Stimulated activated CD4-positive, alpha-beta T cell treated with anti-CD3 and anti-CD28 coated beads, Interleukin-4, amount 100 ng/mL, for 48 hours (primary cell): ENCODE results near the gene ZDHHC14.

Experiments used
- DNase-seq, 2 donors: peaks; one replicate each; pipeline ENCODE4 v3.0.0-alpha.2; 2020; ENCODE audit warnings: low read depth in 2 of 2

The ZDHHC14 gene

DNA sequence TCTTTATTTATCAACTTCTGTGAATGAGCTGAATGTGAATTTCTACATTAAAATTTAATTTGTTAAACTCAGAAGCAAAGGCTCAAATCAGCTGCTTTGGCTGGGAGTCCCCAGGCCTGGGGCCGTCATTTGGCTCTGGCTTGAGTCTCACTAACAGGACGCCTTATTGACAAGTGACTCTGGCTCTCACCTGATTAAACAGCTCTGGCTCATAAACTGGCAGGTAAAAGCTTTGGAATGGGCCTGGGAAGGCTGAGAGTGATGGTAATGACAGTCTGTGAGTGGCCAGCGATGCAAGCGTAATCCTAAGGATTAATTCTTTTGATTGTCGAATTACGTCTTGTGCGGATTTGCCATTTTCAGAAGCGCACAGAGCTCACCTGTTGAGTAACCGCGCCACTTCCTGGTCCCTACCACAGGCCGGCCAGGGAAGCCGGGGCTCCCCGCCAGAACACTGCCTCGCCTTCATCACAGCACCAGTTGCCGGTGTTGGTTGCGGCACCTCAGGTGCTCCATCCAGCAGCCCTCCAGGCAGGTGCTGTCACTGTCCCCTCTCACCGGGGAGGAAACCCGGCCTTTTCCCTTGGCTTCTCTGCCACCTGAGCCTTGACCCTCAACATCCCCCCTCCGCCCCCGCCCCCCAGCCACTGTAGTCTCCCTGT is 110.7 kb downstream of the ZDHHC14 start:
- no peak for DNase-seq

DNA sequence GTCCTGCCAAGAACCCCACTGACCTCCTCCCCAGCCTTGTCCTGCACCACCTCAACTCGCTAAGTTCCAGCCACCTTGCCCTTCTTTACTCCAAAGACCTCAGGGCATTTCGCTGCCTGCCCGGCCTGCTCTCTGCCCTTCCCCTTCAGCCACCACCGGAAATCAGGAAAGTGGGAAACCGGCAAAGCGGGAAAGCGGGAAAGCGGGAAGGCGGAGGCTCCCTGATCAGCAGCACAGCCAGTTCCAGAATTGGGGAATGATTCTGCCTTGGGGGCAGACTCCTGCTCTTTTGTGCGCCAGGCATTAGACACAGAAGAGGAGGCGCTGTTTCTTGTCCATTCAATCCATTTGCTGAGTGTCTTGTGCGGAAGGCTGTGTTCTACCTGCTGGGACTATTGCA is 111.3 kb downstream of the ZDHHC14 start:
- DNase-seq: no peak

DNA sequence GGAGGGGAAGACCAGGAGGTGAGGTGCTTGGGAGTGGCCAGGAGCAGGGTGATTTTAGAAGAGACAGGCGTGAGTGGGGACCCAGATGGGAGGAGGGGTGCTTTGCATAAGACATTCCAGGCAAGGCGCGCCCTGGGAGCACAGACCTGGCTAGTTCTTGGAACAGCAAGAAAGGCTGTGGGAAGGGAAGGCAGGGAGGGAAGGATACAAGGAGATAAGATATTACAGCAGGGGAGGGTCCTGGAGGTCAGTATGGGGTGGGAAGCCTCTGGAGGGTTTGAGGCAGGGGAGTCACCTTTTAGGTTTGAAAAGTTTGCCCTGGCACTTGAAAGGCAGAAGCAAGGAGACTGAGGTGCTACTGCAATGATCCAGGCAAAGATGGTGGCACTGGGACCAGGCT is 111.8 kb downstream of the ZDHHC14 start:
- DNase-seq: no peak

- DNase-seq: no peak
Measured at GRCh38 chr6:157493173-157493572, 112.2 kb downstream of the ZDHHC14 start.

GRCh38 chr6:157493576-157493975 is 112.6 kb downstream of the ZDHHC14 start:
- DNase-seq: no peak

DNA sequence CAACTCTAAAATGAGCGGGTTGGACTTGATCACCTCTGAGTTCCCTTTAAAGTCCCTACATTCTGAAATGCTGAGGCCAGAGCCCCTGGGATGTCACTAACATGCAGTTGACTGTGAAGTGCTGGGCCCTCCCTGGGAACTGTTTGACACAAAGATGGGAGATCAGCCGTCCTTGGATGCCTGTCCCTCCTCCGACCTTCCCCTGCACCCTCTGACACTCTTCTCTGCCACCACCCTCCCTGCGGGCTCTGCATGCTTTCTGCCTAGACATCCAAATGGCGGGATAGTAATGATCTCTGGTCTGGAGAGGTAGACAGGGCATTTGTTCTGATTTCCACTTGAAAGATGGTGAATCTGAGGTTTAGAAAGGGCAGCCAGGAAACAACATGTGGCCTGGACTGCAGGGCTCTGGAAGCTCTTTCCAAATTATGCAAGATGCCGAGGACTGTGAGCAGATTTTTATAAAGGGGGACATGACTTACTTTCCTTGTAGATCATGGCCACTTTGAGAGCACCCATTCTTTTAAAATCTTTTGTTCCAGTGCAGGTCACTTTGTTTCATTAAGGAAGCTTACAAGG is 113.2 kb downstream of the ZDHHC14 start:
- DNase-seq: no peak

GRCh38 chr6:157496534-157497095 is 115.6 kb downstream of the ZDHHC14 start:
- no peak for DNase-seq

GRCh38 chr6:157497579-157497978 is 116.6 kb downstream of the ZDHHC14 start:
- no peak for DNase-seq

DNA sequence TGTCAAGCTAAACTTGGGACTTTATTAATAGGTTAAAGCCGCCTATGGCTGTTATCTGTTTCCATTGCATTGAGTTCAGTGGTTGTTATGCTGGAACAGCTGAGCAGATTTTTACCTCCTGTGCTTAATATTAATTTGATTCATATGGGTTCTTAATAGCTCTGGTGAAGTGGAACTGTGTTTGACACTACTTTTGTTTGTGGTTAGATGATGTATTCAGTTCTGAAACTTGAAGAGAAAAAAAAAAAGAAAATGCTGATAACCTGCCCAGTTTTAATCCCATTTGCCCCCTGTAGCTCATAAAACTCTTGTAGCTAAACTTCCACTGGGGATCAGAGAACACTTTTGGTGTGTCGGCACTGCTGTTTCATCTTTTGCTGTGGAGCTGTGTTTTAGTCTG is 117.8 kb downstream of the ZDHHC14 start:
- DNase-seq: no peak

DNA sequence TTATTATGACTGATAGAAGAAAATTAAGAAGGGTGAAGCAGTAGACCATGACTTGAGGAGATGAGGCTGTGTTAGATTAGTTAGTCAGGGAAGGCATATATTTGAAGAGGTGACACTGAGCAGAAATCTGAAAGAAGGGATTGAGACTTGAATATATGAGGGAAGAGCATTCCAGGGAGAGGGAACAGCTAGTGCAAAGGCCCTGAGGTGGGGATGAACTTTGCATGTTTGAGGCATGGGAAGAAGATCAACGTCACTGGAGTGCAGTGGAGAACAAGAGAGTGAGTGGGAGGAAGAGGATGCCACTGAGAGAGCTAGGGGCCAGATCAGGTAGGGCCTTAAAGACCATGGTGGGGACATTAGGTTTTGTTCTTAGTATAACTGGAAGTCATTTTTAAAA is 119.0 kb downstream of the ZDHHC14 start:
- no peak for DNase-seq

DNA sequence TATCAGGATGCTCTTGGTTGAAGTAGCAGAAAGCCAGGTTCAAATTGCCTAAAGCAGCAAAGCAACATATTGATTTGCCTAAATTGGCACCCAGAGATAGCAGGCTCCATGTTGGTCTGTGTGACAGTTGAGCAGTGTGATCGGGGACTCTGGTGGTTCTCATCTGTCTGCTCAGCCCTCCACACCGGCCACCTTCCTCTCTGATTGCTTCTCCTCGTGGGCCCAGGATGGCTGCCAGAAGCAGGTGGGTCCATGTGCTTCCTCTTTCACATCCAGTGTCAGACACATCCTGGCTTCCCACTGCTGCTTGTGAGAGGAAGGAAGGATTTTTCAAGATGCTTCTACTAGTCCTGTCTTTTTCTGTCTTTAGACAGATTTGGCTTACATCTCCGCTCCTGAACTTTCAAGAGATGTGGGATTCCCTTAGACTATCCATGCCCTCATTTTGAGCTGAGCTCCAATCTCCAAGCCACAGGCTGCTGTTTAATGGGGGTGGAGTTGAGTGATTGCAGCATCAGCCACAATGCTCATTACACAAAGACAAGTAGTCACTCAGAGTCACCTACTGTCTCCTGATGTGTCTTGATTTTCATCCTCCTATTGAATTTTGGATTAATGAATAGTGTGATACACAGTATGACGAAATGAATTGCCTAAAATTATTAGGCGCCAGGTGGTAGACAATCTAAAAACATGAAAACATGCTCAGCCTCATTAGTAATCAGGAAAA is 122.2 kb downstream of the ZDHHC14 start:
- DNase-seq: no peak

DNA sequence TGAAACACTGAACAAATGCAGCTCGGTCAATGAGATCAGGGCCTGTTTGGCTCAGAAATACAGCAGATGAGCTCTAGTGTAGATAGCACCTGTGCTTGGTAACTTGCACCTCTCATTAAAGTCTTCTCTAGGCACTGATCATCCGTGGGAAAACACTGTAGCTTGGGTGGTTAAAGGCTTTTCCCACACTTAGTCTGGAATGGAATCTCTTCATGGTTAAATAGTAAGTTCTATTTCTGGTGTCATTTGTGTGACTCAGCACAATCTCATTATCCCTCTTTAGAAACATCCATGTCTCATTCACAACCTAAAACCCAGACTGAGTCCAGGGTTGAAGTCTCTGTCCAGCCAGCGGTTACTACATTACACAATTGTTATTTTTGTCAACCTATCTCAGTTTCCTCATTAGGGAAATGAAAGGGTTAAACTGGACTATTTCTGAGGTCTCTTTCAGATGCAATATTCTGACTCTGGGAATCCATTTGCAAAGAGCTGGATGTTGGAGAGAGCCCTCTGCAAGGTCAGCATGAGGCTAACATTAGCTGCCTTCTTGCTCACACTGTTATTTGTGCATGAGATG is 125.0 kb downstream of the ZDHHC14 start:
- no peak for DNase-seq

DNA sequence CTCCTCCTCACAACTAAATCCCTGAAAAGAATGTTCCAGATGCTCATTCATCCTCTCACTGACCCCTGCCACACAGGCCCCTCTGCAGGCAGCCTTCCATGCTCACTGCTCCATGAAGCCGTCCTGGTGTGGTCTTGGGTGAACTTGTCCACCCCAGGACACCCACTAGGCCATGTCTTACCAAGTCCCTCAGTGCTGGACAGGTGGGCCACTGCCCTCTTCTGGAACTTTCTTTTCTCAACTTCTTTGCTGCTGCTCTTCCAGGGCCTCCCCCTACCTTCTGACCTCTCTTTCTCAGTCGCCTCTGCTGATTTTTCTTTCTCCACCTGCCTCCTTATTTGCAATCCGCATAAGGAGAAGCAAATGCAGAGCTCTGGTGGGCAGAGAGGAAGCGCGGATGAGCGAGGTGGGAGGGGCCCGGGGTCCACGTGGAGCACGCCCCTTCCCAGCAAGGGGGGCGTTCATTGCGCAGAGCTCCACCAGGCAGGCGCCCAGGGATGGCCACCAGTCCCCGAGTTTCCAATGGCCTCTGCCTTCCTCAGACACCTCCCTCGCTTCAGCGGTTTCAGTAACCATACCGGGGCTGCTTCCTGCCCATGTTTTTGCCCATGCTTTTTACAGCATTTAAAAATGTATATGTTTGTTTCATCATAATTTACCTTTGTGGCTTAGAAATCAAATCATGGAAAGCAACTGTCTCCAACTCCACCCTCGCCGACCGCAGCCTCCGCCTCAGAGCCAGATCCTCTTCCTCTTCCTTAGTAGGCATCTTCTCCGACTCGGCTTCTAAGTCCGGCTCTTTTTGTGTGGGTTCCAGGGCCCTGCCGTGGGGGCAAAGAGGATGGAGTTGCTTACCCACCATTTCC is 129.6 kb downstream of the ZDHHC14 start:
- no peak for DNase-seq

DNA sequence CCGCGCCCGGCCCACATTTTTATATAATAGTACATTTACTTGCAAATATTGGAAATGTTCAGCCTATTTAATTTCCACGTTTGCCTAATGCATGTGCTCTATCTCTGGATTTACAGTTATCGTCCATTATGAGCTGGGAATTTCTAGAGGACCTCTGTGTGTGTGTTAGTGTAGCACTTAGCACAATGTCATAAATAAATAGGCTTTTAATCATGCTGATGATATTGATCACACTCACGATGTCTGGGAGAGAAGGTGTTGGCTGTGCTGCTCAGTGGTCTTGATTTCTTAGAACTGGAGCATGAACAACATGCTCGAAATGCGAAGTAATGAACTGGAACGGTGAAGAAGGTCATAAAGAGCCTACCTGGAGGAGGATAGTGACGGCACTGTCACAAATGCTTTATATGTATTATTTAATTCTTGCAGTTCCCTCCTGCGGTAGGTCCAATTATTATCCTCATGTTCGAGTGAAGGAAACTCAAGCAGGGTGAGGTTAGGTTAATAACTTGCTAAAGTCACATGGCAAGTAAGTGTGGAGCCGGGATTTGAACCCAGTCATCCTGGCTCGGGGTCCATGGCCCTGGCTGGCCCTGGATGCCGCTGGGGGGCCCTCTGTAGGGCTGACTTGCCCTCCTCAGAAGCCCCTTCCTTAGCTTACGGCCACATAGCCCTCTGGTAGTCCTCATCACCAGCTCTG is 130.8 kb downstream of the ZDHHC14 start:
- no peak for DNase-seq

- no peak for DNase-seq
Measured at GRCh38 chr6:157512382-157512682, 131.3 kb downstream of the ZDHHC14 start.

GRCh38 chr6:157513004-157513603 is 132.1 kb downstream of the ZDHHC14 start:
- DNase-seq: no peak

GRCh38 chr6:157513619-157514485 is 132.9 kb downstream of the ZDHHC14 start:
- DNase-seq: no peak

DNA sequence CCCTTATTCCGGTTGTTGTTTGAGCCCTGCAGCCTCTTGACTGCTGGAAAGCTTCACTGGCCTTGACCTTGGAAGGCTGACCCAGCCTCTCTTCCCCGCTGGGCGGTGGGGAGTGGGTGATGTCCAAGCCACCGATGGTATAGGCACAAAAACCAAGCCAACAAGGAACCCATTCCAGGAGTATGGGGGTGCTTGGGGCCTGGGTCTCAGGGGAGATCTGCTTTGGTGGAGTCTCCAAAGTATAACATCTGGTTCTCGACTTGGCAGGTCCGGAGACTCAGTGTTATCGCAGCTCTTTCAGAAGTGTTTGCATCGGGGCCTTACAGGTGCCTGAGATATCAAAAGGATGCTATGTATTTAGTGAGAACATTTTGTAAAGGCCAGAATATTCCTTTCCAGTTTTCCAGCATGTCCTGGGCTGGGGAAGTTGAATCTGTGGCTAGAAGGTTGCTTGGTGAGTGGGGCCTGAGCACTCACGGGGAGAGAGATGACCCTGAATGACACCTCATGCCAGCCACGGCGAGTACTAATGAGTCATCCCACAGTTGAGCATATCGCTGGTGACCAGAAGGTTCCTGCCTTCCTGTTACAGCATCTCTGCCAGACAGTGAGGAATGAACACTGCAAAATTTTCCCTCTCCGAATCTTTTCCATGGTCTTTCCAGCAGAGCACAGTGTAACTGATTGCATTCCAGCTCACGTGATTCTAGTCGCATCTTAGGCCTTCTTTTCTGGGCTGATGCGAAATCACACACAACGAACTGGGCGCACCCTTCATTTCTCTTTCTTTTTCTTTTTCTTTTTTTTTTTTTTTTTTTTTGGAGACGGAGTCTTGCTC is 133.9 kb downstream of the ZDHHC14 start:
- no peak for DNase-seq
